Neural progenitor cell (in vitro differentiated cells): ENCODE measurements around the gene IQCM.

Experiments
- EZH2 ChIP-seq: fragments of 200-600 bp; sonication (generic); IDR thresholded peaks from 2 replicates; pipeline ENCODE4 v1.6.1; 2017; ENCODE audit warnings: antibody characterized with exemption, mild to moderate bottlenecking, moderate library complexity
- TF ChIP-seq, protein P1 (sequence below): fragments of 200-600 bp; sonication (generic); IDR thresholded peaks from 2 replicates; pipeline ENCODE4 v1.5.1; 2017; ENCODE audit warnings: antibody characterized with exemption, mild to moderate bottlenecking

DNA sequence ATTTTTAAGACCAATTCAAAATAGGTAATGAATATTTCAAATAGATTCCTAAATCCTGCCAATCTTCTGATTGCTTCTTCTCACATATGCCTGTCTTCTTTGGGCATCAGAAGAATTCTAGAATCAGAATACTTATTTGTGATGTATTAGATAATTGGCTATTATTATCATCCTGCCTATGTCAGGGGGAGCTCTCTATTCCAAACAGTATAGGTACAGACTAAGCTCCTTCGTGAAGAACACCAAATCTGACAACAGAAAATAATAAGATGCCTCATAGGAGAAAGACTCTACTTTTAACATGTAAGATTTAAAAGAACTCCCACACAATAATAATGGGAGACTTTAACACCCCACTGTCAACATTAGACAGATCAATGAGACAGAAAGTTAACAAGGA, at the start of gene IQCM:
- TF ChIP-seq, protein P1, sequence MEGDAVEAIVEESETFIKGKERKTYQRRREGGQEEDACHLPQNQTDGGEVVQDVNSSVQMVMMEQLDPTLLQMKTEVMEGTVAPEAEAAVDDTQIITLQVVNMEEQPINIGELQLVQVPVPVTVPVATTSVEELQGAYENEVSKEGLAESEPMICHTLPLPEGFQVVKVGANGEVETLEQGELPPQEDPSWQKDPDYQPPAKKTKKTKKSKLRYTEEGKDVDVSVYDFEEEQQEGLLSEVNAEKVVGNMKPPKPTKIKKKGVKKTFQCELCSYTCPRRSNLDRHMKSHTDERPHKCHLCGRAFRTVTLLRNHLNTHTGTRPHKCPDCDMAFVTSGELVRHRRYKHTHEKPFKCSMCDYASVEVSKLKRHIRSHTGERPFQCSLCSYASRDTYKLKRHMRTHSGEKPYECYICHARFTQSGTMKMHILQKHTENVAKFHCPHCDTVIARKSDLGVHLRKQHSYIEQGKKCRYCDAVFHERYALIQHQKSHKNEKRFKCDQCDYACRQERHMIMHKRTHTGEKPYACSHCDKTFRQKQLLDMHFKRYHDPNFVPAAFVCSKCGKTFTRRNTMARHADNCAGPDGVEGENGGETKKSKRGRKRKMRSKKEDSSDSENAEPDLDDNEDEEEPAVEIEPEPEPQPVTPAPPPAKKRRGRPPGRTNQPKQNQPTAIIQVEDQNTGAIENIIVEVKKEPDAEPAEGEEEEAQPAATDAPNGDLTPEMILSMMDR = no peak
- TF ChIP-seq EZH2 = no peak
